Eye (tissue), 1 donor: ENCODE measurements around the gene DNM1L.
A peak's percentile ranks its signal among the peaks of the same experiment; 100 is the strongest.

ENCODE experiments used
- DNase-seq: peaks from one replicate; pipeline ENCODE4 v3.0.0-alpha.2; 2015

Gene DNM1L

DNA sequence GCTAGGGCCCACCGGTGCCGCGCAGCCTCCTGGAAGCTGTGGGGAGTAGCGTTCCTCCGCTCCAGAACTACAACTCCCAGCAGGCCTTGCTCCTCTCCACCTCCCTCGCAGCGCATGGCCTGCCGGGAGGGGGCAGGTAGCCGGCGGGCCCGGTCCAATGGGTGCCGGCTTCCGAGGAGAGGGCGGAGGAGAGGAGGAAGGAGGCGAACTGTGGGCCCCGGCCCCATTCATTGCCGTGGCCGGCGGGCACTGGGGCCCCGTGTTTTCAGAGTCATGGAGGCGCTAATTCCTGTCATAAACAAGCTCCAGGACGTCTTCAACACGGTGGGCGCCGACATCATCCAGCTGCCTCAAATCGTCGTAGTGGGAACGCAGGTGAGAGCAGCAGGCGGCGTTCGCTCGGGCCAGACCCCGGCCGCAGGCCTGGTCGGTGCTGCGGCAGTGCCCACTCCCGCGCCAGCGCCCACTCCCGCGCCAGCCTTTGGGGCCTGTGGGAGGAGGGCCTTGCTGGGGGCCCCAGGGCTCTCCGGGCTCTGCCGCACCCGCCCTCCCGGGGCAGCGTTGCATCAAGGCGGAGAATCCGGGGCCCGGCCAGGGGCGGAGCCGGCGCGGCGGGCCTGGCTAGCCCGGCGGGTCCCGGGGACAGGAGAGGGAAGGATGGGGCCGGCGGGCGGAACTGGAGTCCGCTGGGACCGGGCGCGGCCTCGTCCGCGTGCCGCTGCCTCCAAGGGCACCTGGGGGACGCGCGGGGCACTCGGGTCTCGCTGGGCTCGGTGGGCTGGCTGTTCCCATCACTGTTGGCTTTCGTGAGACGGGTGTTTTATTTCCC lies at the start of gene DNM1L:
Gene DNM1L (plus strand): TSS at position 211 of the 829 bp plus-strand sequence. CDS start 63 bp downstream, at position 274.
- DNase-seq: peak; percentile 99

DNA sequence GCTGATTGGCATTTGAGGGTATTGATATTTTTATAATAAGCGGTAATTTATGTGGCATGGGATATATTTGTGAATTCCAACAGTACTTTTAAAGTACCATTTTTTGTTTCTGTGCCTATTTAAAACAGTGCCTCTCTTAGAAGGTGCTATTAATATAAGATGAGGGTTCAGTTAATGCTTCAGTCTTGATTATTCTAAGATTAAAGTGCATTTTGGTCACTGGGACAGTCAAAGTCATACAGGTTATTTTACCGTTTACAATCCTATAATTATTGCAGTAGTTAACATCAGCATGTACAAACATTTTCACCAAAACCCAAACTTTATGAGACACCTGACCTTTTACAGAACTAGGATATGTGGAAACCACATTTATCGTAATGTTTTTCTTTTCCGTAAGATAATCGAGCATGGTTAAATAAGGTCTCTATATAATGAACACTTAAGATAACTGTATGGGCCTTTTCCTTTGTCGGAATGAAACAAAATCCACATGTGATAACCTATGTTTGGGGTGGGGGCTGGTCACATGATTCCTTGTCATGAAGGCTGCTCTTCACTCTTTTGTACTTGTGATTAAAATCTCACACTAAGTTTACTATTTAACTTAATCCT lies 37.7 kb upstream of the DNM1L start:
- DNase-seq: no peak

DNA sequence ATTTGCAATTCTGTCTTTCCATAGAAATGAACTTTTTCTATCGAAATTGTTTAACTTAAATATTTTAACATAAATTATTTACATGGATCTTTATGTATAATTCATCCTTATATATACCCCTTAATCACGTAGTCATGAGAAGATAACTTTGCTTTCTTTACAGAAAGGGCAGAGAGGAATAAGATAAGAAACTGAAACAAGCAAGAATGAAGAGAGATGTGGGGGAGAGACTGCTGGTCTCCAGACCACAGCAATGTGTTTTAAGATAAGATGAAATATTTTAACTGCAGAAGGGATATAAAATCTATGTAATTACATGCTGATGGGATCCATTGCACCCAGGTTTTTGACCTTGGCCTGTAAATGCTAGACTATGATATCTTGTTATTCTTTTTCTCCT lies 34.7 kb upstream of the DNM1L start:
- DNase-seq: no peak

DNA sequence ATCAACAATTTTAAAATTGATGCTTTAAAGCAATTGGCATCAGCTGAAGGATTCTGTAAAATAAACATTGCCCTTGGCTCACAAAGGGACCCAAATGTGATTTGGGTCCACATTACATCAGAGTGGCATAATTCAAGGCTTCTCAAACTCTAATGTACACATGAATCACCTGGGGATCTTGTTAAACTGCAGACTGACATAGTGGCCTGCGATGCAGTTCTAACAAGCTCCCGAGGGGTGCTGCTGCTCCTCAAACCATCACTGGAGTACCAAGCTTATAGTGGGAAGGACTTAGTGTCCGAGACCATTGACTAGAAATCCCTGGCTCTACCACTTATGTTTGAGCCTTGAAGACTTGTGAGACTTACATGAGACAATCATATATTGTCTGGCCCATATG lies 31.8 kb upstream of the DNM1L start:
- DNase-seq: no peak

DNA sequence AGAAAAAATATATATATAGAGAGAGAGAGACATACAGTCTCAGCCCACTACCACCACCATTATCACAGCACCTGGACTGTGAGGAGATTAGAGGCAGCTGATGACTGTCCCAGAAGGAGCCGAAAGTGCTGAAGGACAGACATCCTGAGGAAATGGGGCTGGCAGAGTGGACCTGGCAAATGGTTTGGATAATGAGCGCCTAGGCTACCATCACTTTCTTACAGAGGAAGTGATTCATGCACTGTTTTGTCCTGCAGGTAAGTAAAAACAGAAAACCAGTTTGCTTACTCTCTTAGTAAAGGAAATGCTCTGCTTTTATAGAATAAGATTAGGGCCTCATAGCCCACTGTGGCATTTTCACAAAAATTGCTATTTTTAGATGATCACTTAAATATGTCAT lies 28.6 kb upstream of the DNM1L start:
- no peak for DNase-seq

DNA sequence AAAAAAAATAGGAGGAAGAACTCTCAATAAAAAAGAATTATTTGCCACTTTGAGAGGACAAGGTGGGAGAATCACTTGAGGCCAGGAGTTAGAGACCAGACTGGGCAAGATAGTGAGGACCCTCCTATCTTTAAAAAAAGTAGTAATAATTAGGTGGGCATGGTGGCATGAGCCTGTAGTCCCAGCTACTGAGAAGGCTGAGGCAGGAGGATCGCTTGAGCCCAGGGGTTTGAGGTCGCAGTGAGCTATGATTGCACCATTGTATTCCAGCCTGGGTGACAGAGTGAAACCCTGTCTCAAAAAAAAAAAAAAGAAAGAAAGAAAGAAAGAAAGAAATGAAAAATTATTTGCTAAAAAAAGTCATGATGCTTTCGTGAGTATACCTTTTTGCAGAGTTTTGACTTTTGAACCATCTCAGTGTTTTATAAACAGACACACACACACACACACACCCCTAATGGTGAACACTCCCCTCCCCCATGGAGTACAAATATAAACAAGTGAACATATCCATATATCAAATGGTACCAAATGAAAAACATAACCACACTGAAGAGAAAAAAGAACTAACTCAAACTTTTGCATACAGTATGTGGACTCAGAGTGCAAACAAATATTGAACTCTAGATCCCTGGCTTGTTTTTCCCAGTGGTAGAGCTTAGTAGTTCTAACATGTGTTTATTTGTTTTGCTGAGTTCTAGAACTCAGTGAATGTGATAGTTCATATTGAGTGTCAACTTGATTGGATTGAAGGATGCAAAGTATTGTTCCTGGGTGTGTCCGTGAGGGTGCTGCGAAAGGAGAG lies 27.7 kb upstream of the DNM1L start:
- no peak for DNase-seq

DNA sequence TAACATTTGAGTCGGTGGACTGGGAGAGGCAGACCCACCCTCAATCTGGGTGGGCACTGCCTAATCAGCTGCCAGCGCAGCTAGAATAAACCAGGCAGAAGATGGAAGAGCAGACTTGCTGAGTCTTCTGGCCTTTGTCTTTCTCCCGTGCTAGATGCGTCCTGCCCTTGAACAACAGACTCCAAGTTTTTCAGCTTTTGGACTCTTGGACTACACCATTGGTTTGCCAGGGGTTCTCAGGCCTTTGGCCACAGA lies 27.2 kb upstream of the DNM1L start:
- DNase-seq: no peak

DNA sequence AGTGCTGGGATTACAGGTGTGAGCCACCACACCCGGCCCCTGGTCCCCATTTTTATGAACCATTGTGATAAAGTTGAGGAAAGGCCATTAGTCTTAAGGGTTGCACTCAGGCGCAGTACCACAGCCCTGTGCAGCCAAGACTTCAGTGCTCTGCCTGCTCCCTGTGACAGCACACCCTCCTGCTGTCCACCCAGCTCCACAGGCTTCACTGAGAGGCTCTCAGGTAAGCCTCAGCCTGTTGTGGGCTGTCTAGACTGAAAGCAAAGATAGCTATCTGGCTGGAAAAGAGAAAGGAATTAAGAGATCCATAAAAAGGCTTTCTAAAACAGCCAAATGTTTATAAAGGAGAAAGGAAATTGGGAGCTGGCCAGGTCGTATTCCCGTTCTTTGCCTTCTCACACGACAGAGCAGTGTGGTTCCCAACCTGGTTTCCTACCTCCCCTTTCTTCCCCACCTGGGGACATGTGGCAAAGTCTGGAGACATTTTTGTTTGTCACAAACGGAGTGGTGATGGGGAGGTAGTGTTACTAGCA lies 19.1 kb upstream of the DNM1L start:
- DNase-seq: no peak

DNA sequence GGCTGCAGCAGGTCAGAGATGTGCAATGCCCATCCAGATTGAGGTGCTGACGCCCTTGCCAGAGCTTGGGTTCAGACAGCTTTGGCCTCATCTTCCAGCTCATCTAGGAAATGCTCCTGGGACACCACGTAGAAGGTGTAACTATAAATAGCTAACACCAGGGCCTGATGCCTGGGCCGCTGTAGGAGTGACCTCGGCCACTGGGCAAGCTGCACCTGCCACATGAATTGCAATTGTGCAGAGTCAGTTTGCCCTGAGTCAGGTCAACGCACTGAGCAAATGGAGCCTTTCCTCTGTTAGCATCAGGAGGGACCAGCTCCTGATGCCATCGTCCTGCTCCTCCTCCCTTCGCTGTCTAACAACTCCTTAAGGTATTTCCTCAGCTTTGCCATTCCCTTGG lies 17.4 kb upstream of the DNM1L start:
- no peak for DNase-seq

DNA sequence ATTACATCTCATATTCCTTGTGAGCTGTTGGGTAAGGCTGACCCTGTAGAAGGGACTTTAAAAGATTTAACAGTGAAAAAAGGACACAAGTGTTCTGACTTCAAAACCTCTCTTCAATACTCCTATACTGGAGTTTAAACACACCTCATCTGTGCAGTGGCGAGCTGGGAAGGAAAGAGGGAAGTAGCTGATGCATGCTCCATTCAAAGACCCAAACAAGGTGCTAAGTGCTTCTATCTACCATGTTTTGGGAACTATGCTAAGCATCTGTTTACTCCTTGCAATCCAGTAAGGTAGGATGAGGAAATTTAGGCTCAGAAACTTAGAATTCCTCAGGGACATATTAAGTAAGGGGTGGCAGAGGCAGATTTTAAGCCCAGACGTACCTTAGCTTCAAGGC lies 16.4 kb upstream of the DNM1L start:
- DNase-seq: no peak

DNA sequence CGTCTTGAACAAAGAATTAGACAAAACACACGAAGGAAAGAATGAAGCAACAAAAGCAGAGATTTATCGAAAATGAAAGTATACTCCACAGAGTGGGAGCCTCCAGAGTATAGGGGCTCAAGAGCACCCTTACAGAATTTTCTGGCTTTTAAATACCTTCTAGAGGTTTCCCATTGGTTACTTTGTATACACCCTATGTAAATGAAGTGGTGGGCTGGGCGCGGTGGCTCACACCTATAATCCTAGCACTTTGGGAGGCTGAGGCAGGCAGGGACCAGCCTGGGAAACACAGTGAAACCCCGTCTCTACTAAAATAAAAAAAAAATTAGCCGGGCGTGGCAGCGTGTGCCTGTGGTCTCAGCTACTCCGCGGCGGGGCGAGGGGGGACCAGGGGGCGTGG lies 13.1 kb upstream of the DNM1L start:
- DNase-seq: no peak

DNA sequence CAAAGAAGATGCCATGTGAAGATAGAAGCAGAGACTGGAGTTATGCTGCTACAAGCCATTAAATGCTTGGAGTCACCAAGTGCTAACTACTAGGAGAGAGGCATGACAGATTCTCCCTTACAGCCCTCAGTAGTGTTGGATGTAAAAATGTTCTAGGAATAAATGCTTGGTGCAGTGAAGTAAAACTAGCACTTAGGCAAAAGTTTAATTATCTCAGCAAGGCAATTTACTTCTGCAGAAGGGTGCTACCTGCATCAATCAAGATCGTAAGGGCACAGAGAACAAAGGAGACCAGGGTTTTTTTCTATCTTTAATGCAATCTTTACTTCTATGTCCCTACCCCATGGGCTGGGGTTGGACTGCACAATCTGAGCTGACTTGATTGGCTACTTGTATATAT lies 9.5 kb upstream of the DNM1L start:
- DNase-seq: no peak

DNA sequence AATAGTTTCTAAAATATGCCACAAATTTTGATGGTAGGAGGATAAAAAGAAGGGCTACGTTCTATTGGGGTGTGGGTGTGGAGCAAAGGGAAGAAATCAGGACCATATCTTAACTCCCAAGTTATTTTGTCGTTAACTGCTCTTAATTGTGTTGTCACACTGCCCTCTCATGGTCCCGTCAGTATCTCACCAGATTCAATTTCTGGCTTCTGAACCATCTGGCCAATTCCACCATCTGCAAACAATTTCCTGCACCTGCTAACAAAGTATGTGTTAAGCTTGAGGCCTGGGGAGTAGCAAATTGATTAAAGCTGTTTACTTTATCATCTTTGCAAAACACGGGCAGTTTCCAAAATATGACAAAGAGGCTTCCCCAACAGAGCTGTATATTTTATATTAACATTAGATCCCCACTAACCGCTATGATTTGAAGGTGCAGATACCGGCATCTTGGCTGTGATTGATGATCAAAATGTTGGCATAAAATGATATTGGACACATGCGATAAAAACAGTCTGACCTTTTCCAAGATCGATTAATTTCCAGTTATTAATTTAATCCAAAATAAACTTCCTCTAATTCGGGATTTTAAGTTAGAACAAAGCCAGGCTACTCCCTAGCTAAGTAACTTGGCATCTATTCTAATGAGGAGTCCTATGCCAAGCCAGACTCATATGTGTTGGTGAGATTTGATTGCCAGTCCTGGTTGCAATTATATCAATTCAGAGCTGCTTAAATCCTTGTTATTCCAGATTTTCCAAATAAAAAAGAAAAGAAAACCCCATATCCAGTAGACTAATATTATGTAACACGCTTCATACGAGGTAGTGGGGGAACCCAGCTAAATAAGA lies 6.9 kb upstream of the DNM1L start:
- DNase-seq: peak; percentile 95

DNA sequence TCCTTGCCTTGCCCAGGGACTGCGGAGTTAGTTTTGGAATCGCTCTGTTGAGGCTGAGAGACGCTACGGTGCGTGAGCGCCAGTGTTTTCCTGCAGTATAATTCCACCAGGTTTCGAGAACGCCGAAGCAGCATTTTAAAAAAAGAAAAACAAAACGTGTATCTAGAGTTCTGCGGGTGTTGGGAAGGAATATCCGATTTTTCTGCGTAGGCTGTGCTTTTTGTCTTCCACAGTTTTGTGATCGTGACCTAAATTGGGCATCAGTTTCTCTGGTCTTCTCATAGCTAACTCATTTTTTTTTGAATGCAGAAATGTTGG lies 778 bp downstream of the DNM1L start:
- no peak for DNase-seq

DNA sequence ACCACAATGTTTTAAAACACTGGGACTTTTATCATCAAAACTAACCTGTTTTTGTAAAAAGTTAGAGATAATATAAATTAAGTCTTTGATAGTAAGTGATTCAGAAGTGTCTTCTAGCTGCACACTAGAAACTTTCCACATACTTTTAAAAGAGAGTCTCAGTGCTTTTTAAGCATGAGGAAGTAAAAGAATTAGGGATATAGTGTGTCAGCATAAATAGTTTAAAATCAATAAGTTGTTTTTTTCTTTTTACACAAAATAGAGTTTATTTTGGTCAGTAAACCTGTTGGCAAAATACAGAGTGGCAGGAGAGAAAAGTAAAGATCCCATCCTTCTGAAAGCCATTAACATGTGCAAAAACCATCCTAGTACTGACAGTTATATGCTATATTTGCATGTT lies 1.7 kb downstream of the DNM1L start:
- DNase-seq: no peak

DNA sequence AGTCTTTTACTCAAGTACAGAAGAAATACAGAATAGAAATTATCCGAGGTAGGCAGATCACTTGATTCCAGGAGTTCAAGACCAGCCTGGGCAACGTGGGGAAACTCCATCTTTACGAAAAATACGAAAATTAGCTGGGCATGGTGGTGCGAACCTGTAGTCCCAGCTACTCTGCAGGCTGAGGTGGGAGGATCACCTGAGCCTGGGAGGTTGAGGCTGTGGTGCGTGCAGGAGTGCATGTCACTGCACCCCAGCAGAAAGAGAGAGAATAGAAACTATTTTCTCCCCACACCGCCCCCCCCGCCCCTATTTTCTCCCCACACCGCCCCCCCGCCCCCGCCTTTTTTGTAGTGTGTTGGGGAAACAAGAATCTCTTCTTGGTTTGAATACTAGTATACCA lies 2.2 kb downstream of the DNM1L start:
- DNase-seq: no peak

DNA sequence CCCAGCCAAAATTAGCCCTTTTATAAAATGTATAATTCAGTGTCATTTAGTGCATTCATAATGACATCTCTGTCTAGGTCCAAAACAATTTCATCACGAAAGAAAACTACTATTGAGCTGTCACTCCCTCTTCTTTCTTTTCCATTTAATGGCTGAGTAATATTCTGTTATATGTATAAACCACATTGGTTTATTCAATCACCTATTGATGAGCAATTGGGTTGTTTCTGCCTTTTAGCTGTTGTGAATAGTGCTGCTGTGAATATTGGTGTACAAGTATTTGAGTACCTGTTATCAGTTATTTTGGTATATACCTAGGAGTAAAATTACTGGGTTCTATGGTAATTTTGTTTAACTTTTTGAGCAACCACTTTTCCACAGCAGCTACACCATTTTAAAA lies 7.2 kb downstream of the DNM1L start:
- DNase-seq: no peak

DNA sequence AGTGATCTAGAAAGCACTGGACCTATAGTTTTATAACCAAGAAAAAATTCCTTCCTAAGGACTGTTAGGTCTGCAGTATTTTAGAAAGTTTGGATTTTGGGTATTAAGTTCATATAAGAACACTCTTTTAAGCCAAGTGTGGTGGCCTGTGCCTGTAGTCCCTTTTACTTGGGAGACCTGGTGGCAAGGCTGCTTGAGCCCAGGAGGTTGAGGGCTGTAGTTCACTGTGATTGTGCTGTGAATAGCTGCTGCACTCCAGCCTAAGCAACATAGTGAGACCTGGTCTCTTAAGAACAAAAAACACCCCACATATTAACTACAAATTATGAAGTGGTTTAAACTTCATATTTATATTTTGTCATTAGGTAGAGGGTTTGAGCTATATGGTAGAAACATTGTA lies 9.7 kb downstream of the DNM1L start:
- no peak for DNase-seq

DNA sequence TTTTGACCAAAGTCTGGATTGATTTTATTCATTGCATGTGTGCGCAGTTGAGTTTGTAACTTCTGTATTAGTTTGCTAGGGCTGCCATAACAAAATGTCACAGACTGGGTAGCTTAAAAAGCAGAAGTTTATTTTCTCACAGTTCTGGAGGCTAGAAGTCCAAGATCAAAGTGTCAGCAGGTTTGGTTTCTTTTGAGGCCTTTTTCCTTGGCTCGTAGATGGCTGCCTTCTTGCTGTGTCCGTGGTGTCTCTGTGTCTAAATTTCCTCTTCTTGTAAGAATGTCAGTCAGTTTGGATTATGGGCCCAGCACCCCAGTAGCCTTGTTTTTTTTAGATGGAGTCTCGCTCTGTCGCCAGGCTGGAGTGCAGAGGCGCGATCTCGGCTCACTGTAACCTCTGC lies 11.8 kb downstream of the DNM1L start:
- DNase-seq: no peak

DNA sequence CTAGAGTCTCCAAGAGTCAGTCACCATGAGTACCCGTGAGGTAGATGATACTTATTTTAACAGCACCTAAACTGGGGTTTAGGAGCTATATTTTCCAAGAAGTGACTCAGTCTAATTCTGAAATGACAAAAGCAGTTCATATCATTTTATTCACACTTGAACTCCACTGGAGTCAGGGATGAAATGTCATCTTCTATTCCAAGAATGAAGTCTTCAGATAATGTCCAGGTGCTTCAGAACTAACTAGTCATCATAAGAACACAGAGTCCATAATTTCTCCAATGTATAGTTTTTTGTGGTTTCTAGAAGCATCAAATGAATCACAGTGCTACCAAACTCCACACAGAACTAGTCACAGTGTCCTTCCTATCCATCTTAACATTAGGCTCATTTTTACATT lies 13.3 kb downstream of the DNM1L start:
- DNase-seq: no peak

DNA sequence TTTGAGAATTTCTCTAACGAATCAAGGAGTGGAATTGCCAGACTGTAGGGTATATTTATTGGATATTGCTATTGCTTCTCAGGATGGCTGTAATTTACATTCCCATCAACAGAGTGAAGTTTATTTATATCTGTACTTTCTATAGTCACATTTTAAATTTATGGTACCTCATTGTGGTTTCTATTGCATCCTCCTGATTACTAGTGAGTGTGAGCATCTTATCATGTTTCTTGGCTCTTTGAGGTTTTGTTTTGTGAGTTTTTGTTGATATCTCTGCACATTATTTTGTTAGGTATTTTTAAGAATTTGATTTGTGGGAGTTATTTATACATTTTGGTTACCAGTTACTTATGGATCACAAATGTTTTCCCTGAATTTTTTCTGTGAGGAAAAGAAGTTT lies 13.9 kb downstream of the DNM1L start:
- no peak for DNase-seq

DNA sequence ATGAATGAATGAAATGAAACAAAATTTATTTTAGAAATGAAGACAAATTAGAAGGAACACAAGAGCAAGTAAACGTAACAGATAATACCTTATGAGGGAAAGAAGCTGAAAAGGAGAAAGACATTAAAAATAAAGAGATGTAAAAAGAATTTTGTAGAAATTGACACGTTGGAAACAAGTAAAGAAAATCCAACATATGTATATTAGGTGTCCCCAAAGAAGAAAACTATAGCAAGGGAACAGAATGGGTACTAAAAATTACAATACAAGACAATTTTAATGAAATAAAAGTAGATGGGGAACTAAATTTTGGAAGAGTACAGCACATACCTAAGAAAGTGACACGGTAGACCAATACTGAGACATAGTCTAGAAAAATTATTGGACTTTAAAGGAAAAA lies 16.7 kb downstream of the DNM1L start:
- no peak for DNase-seq

DNA sequence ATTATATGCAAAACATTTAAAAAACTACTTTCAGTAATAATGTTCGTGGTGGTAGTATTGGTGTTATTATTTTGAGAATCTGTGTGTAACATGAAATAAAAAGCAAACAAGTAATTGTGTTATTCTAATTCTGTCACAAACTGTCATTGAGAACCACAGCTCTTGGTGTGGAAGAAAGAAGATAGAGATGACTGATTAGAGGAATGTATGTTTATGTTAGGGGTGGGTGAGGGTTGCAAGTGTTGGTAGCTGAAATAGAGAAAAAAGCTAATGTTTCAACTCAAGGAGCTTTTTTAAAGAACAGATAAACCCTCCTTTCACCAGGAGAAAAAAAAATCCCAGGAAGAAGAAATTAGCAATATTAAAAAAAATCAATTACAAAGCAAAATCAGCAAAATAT lies 18.3 kb downstream of the DNM1L start:
- no peak for DNase-seq
